Mucosa of rectum (tissue), 2 donors: Measurements from ENCODE around the gene NF1.
"Not testable (repeated sequence)": the region's sequence is repeated elsewhere in the genome, so short reads cannot be mapped to it uniquely, and the experiment has no call there.

Experiments used
- H3K27ac ChIP-seq, 2 donors: one replicate each; pipeline ENCODE4 v1.7.0; 2013; ENCODE audit warnings: inconsistent platforms in 2 of 2, low read depth in 2 of 2, low read length in 2 of 2
- H3K27me3 ChIP-seq, 2 donors: one replicate each; pipeline ENCODE4 v1.7.0; 2013; ENCODE audit warnings: low read length in 2 of 2; ENCODE audit not compliant: control insufficient read depth in 2 of 2, insufficient read depth in 2 of 2
- H3K36me3 ChIP-seq, 2 donors: one replicate each; pipeline ENCODE4 v1.7.0; 2013; ENCODE audit warnings: low read length in 2 of 2; ENCODE audit not compliant: control insufficient read depth in 2 of 2, insufficient read depth in 2 of 2
- H3K4me1 ChIP-seq, 2 donors: one replicate each; pipeline ENCODE4 v1.7.0; 2013; ENCODE audit warnings: low read length in 2 of 2, mild to moderate bottlenecking in 1 of 2; ENCODE audit not compliant: control insufficient read depth in 2 of 2, insufficient read depth in 2 of 2
- H3K4me3 ChIP-seq, 2 donors: one replicate each; pipeline ENCODE4 v1.7.0; 2013; ENCODE audit warnings: low read length in 2 of 2
- H3K9ac ChIP-seq, 2 donors: one replicate each; pipeline ENCODE4 v1.7.0; 2013; ENCODE audit warnings: low read length in 2 of 2, low read depth in 1 of 2, mild to moderate bottlenecking in 1 of 2
- H3K9me3 ChIP-seq, 2 donors: one replicate each; pipeline ENCODE4 v1.7.0; 2013; ENCODE audit warnings: low read length in 2 of 2; ENCODE audit not compliant: control insufficient read depth in 2 of 2
- donor health status: healthy.
- donor health status: Normal muscosa, but diverticular disease.

The NF1 gene

GRCh38 chr17:31174215-31174614 lies 79.4 kb downstream of the NF1 start:
- no peak overlapping the region for H3K4me3 ChIP-seq
- no peak overlapping the region for H3K27ac ChIP-seq
- H3K36me3 ChIP-seq, result no peaks in the 10 kb centered on the region
- H3K27me3 ChIP-seq, result no peaks in the 10 kb centered on the region
- H3K9me3 ChIP-seq, result no peaks in the 10 kb centered on the region
- no peak overlapping the region for H3K9ac ChIP-seq
- H3K4me1 ChIP-seq, result no peaks in the 10 kb centered on the region

DNA sequence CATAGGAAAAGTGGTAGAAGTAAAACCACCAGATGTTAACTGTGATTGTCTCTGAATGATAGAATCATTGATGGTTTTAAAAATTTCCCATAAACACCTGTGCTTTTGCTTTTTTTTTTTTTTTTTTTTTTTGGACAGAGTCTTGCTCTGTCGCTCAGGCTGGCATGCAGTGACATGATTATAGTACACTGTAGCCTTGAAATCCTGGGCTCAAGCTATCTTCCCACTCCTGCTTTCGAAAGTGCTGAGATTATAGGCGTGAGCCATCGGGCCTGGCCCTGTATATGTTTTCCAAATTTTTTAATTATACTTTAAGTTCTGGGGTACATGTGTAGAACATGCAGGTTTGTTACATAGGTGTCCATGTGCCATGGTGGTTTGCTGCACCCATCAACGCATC lies 80.5 kb downstream of the NF1 start:
- no peak overlapping the region for H3K4me3 ChIP-seq
- H3K27me3 ChIP-seq, result no peaks in the 10 kb centered on the region
- H3K36me3 ChIP-seq, result no peaks in the 10 kb centered on the region
- no peaks in the 10 kb centered on the region for H3K4me1 ChIP-seq
- H3K27ac ChIP-seq, result no peak overlapping the region
- H3K9me3 ChIP-seq, result no peaks in the 10 kb centered on the region
- H3K9ac ChIP-seq, result no peak overlapping the region

- H3K27ac ChIP-seq, H3K27me3 ChIP-seq, H3K4me1 ChIP-seq, H3K36me3 ChIP-seq, H3K9me3 ChIP-seq, H3K4me3 ChIP-seq, H3K9ac ChIP-seq: not testable (repeated sequence)
These were observed 81.4 kb downstream of the NF1 start for GRCh38 chr17:31176143-31176542.

DNA sequence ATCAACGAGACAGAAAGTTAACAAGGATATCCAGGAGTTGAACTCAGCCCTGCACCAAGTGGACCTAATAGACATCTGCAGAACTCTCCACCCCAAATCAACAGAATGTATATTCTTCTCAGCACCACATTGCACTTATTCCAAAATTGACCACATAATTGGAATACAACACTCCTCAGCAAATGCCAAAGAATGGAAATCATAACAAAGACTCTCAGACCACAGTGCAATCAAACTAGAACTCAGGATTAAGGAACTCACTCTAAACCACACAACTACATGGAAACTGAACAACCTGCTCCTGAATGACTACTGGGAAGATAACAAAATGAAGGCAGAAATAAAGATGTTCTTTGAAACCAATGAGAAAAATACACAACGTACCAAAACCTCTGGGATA lies 84.2 kb downstream of the NF1 start:
- H3K9me3 ChIP-seq, H3K4me1 ChIP-seq, H3K27ac ChIP-seq, H3K9ac ChIP-seq, H3K4me3 ChIP-seq, H3K27me3 ChIP-seq: not testable (repeated sequence)
- peaks cover 3 to 14% of the 10 kb centered on the region in 2 donors for H3K36me3 ChIP-seq

DNA sequence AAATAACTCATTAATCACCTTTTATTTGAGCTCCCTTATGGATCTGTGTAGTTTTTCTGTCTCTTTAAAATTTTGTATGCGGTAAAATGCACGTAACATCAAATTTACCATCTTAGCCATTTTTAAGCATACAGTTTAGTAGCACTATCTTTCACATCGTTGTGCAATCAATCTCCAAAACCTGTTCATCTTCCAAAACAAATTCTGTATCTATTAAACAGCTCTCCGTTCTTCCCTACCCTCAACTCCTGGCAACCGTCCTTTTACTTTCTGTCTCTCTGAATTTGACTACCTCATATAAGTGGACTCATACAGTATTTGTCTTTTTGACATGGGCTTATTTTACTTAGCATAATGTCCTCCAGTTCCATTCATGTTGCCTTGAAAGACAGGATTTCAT lies 100.5 kb downstream of the NF1 start:
- no peaks in the 10 kb centered on the region for H3K4me1 ChIP-seq
- H3K4me3 ChIP-seq, result no peak overlapping the region
- no peak overlapping the region for H3K9ac ChIP-seq
- no peaks in the 10 kb centered on the region for H3K27me3 ChIP-seq
- no peaks in the 10 kb centered on the region for H3K9me3 ChIP-seq
- no peak overlapping the region for H3K27ac ChIP-seq
- no peaks in the 10 kb centered on the region for H3K36me3 ChIP-seq

GRCh38 chr17:31198026-31198425 lies 103.2 kb downstream of the NF1 start:
- H3K27me3 ChIP-seq, result no peaks in the 10 kb centered on the region
- no peak overlapping the region for H3K4me3 ChIP-seq
- no peaks in the 10 kb centered on the region for H3K9me3 ChIP-seq
- H3K4me1 ChIP-seq, result no peaks in the 10 kb centered on the region
- H3K36me3 ChIP-seq, result peaks cover 0 to 7% of the 10 kb centered on the region in 2 donors
- no peak overlapping the region for H3K9ac ChIP-seq
- H3K27ac ChIP-seq, result no peak overlapping the region

GRCh38 chr17:31198666-31199065 lies 103.9 kb downstream of the NF1 start:
- not testable (repeated sequence) for H3K36me3 ChIP-seq, H3K27ac ChIP-seq, H3K9me3 ChIP-seq, H3K27me3 ChIP-seq, H3K9ac ChIP-seq, H3K4me1 ChIP-seq, H3K4me3 ChIP-seq

DNA sequence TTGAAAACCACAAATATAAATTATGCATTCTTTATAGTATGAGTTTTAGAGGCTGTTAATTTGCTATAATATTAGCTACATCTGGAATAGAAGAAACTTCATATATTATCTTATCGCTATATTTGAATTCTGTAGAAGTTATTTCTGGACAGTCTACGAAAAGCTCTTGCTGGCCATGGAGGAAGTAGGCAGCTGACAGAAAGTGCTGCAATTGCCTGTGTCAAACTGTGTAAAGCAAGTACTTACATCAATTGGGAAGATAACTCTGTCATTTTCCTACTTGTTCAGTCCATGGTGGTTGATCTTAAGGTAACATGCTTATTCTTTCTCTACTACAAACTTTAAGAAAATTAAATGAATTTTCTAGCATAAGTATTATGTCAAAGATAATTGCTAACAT lies 105.5 kb downstream of the NF1 start:
- H3K36me3 ChIP-seq, result peaks cover 0 to 10% of the 10 kb centered on the region in 2 donors
- H3K4me1 ChIP-seq, result no peaks in the 10 kb centered on the region
- H3K9ac ChIP-seq, result no peak overlapping the region
- no peaks in the 10 kb centered on the region for H3K27me3 ChIP-seq
- H3K27ac ChIP-seq, result no peak overlapping the region
- H3K9me3 ChIP-seq, result no peaks in the 10 kb centered on the region
- H3K4me3 ChIP-seq, result no peak overlapping the region

DNA sequence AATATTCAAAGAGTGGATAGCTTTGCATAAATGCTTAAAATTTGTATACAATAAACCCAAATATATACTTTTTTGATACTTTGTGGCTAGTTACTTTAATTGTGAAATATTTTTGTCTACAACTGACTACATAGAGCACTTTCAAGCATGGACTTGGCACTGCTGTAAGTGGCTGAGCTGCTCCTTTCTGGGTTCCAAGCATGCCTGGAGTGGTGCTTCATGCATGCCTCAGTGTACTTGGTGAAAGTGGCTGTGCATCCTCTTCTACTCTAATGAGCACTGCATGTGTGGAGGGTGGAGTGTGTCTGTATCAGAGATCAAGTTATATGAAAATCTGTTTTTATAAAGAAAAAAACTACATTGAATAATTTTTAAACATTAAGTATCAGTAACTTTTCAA lies 108.2 kb downstream of the NF1 start:
- Histone ChIP-seq H3K27ac (no peak overlapping the region), H3K9me3 (no peaks in the 10 kb centered on the region), H3K9ac (no peak overlapping the region), H3K36me3 (peaks cover 0 to 16% of the 10 kb centered on the region in 2 donors), H3K4me3 (no peak overlapping the region), H3K4me1 (no peaks in the 10 kb centered on the region), H3K27me3 (no peaks in the 10 kb centered on the region)

DNA sequence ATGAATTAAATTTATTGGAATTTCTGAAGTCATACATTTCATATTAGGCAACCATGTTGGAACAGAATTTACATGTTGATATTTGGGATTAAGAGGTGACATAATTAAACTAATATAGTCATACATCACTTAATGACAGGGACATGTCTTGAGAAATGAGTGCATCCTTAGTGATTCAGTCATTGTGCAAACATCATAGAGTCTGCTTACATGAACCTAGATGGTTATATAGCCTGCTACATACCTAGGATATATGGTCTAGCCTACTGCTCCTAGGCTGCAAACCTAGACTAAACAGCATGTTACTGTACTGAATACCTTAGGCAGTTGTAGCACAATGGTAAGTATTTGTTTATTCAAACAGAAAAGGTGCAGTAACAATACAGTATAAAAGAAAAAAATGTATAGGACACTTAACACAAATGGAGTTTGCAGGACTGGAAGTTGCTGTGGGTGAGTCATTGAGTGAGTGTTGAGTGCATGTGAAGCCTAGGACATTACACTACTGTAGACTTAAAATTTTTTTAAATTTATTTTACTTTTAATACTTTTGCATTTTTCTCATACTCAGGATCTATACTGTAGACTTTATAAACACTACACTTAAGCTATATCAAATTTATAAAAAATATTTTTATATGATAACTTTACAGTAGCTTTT lies 116.7 kb downstream of the NF1 start:
- Histone ChIP-seq H3K27me3 (no peaks in the 10 kb centered on the region), H3K27ac (no peak overlapping the region), H3K4me1 (no peaks in the 10 kb centered on the region), H3K36me3 (peaks cover 4 to 7% of the 10 kb centered on the region in 2 donors), H3K9me3 (no peaks in the 10 kb centered on the region), H3K9ac (no peak overlapping the region), H3K4me3 (no peak overlapping the region)
